GM11168 (cell line): ENCODE measurements around the gene MRPL11.

ENCODE experiments used
- in situ Hi-C: fragments of 300-500 bp; cut with MboI; formaldehyde crosslinking; loops from one replicate; pipeline ENCODE4 v1.12.0; 2022; ENCODE audit warnings: low sequenced_read_pairs; ENCODE audit not compliant: unreplicated experiment

The MRPL11 gene

GRCh38 chr11:66409226-66409625 lies 29.4 kb downstream of the MRPL11 start:
- in situ Hi-C loops = no loop called here

GRCh38 chr11:66408488-66409214 lies 30.0 kb downstream of the MRPL11 start:
- in situ Hi-C loops = no loop called here

- in situ Hi-C loops = no loop called here
Observed at GRCh38 chr11:66407651-66408050, 31.0 kb downstream of the MRPL11 start.

- in situ Hi-C loops = no loop called here
Observed at GRCh38 chr11:66393954-66394353, 44.7 kb downstream of the MRPL11 start.

- in situ Hi-C loops = no loop called here
Observed at GRCh38 chr11:66391322-66391721, 47.3 kb downstream of the MRPL11 start.

GRCh38 chr11:66388780-66389386 lies 49.8 kb downstream of the MRPL11 start:
- in situ Hi-C loops = no loop called here

GRCh38 chr11:66386171-66387069 lies 52.2 kb downstream of the MRPL11 start:
- in situ Hi-C loops = no loop called here
